Fibroblast of the aortic adventitia (primary cell): ENCODE results near the gene GSG1. TPM values are rescaled to one million over a fixed set of nuclear protein-coding genes. Genes with fewer than 3 reads are reported as not detected.

Source experiments
- DNase-seq: peaks from one replicate; pipeline ENCODE4 v3.0.0-alpha.2; 2010; ENCODE audit warnings: low read depth
- H3K4me3 ChIP-seq: 2 replicates; pipeline ENCODE4 v1.5.1; 2011; ENCODE audit warnings: low read depth, mild to moderate bottlenecking, control low read depth, low read length, moderate library complexity
- total RNA-seq: library from RNA; depleted of rRNA; stranded (reverse); fragments of >200 nt; gene quantifications from 2 replicates; pipeline ENCODE4 v1.2.3, GENCODE V29; 2012; ENCODE audit warnings: low replicate concordance
- TF ChIP-seq, protein P1 (sequence below): IDR thresholded peaks from 2 replicates; pipeline ENCODE4 v1.5.1; 2011; ENCODE audit warnings: mild to moderate bottlenecking, low read length, control low read depth, inconsistent platforms; ENCODE audit not compliant: insufficient read depth

GSG1 gene
- total RNA-seq, 1 donor, result 0.45 TPM

DNA sequence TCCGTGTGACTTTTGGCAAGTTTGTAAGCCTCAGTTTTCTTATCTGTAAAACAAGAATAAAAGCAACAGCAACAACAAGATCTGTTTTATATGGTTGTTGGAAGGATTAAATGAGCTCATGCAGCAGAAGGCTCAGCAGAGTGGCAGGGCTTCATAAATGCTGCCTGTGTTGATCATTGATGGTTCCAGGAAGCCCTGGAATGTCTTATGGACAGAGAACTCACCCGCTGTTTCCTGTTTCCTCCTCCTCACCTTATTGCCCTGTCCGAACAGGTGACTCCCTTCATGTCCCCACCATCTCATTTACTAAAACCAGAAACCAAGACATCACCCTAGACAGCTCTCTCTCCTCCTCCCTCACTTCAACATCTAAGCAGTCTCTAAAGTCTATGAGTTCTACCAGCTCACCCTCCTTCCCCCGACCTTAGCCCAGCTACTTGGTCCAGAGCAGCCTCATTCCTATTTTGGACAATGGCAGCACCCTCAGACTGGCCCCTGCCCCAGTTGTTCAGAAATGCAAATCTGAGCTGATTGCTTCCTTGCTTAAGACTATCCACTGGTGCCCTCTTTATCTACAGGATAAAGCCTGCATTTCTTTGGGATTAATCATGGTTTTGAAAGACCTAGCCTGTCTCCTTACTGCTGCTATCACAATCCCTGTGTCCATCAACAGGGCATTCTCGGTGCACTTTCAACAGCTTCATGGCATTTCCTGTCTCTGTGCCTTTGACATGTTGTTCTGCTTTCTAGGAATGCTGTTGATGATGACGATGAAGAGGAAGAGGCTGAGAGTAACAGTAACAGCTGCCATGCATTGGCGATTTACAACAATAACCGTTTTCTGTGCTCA lies 21.4 kb upstream of the GSG1 start:
- H3K4me3 ChIP-seq, result no peak overlapping the region
- peak; percentile 75 for DNase-seq
- TF ChIP-seq, protein P1, sequence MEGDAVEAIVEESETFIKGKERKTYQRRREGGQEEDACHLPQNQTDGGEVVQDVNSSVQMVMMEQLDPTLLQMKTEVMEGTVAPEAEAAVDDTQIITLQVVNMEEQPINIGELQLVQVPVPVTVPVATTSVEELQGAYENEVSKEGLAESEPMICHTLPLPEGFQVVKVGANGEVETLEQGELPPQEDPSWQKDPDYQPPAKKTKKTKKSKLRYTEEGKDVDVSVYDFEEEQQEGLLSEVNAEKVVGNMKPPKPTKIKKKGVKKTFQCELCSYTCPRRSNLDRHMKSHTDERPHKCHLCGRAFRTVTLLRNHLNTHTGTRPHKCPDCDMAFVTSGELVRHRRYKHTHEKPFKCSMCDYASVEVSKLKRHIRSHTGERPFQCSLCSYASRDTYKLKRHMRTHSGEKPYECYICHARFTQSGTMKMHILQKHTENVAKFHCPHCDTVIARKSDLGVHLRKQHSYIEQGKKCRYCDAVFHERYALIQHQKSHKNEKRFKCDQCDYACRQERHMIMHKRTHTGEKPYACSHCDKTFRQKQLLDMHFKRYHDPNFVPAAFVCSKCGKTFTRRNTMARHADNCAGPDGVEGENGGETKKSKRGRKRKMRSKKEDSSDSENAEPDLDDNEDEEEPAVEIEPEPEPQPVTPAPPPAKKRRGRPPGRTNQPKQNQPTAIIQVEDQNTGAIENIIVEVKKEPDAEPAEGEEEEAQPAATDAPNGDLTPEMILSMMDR, result no peak

DNA sequence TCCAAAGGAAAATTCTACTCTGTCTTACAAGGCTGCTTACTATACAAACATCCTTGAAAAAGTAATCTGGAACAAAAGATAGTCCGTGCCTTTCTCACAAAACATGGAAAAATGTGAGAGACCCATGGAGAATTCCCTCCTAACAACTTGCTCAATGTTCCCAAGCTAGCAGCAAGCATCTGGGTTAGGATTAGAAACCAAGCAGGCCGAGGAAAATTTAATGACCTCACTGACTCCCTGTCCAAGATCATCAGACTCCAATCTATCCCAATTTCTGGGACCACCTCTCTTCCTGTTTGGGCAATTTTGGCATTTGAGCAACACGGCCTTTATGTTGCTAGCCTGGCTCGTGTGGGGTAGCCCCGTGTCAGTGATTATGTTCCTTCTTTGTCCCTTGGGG lies 18.1 kb upstream of the GSG1 start:
- DNase-seq, result no peak
- TF ChIP-seq, protein P1, result no peak
- no peak overlapping the region for H3K4me3 ChIP-seq

DNA sequence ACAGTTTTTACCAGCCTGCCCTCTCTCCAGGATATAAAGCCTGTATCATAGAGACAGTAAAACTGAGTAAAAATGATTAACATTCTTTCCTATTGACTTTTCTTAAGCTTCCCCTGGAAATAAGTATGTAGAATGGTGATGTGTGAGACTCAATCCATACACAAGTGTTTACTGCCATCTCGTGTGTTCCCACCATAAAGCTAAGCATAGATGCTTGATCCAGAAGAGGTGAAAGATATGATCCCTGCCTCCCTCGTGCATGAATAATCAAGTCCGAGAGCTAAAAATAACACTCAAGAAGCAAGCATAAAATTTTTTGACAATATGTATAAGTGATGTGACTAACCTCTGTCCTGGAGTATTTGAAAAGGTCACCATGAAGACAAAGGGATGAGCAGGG lies 16.9 kb upstream of the GSG1 start:
- no peak for DNase-seq
- TF ChIP-seq, protein P1, result no peak

DNA sequence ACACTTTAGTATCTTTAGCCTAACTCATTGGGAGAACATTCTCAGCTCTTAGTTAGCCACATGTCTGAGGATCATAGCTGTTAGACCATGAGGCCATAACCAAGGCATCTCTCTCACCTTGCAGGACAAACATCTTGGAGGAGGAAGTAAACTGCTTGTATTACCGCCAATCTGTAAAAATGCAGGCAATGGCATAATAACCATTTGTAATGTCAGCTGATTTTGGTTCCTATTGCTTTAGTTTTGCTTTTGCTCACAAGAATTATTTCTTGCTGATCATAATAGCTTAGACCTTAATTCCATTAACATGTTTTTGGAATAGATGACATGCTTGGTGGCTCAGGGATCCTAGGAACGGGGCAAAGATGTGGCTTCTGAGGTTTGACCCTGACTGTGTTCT lies 16.4 kb upstream of the GSG1 start:
- DNase-seq, result no peak
- TF ChIP-seq, protein P1, result no peak
- no peak overlapping the region for H3K4me3 ChIP-seq

More for the DNA sequence above, 16.9 kb upstream of the GSG1 start:
- no peak overlapping the region for H3K4me3 ChIP-seq

DNA sequence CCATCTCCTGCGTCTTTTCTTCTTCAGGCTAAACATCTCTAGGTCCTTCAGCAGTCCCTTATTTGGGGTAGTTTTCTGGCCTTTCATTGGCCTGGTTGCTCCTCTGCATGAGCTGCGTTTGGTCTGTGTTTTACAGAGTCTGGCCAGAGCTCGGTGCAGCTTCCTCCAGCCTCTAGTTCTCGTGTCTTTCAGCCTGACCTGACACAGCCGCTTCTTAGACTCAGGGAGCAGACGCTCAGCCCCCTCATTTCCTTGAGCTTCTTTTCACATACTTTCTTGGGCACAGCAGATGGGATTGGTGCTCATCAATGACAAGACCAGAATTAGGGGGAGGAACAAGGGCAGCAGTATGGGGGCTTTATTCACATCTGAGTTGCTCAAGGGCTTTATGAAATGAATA lies 13.6 kb upstream of the GSG1 start:
- H3K4me3 ChIP-seq, result no peak overlapping the region
- no peak for DNase-seq
- TF ChIP-seq, protein P1, result no peak

DNA sequence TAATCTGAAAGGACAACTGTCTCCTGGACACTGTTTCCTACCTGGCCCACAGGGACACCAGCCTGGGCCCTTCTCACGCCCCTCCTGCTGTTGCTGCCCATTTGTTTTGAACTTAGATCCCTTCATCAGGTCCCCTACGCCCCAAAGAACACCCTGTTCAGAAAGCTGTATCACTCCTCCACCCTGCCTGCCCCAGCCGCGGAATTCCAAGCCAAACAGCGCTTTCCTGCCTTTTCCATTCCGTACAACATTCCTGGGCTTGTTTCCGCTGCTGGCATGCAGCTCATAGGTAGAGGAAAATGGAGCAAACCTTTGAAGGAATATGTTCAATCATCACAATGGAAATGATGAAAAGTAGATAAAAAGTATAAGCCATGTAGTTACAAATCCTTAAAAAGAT lies 12.8 kb upstream of the GSG1 start:
- no peak overlapping the region for H3K4me3 ChIP-seq
- TF ChIP-seq, protein P1, result no peak
- DNase-seq, result no peak
